Activated CD4-positive, CD25-positive, alpha-beta regulatory T cell (primary cell): Measurements from ENCODE around the gene OLFM2.
"Not testable (repeated sequence)": the region's sequence is repeated elsewhere in the genome, so short reads cannot be mapped to it uniquely, and the experiment has no call there.

Experiments
- DNase-seq, 4 experiments: peaks; one replicate each; lab custom pipeline; 2025; lab: John Stamatoyannopoulos, UW

Gene OLFM2

GRCh38 chr19:9828551-9829063, 107.7 kb downstream of the OLFM2 start:
- no peak for DNase-seq

- DNase-seq: peak; percentile 65 to 83 (median 76)
These were observed 108.8 kb downstream of the OLFM2 start, which contains the start of gene UBL5 for GRCh38 chr19:9827289-9828238. TSS of gene UBL5 (plus strand) at chr19:9827918. CDS start at chr19:9828338, 420 bp downstream.

GRCh38 chr19:9823816-9824215, 112.5 kb downstream of the OLFM2 start:
- no peak for DNase-seq

- DNase-seq: not testable (repeated sequence)
These were observed 116.3 kb downstream of the OLFM2 start for GRCh38 chr19:9820034-9820433.

- no peak for DNase-seq
These were observed 116.8 kb downstream of the OLFM2 start for GRCh38 chr19:9819596-9819909.

- DNase-seq: peak; percentile 100
These were observed 117.3 kb downstream of the OLFM2 start, which contains the start of gene FBXL12 for GRCh38 chr19:9818734-9819595. TSS of gene FBXL12 (minus strand) at chr19:9819079. CDS start at chr19:9818813, 266 bp downstream.

- DNase-seq: no peak
These were observed 118.1 kb downstream of the OLFM2 start for GRCh38 chr19:9818175-9818733.

- no peak for DNase-seq
These were observed 125.2 kb downstream of the OLFM2 start for GRCh38 chr19:9811139-9811538.

GRCh38 chr19:9808855-9809824, 127.2 kb downstream of the OLFM2 start:
- no peak for DNase-seq

GRCh38 chr19:9806803-9807202, 129.5 kb downstream of the OLFM2 start:
- DNase-seq: no peak
